Hepatocyte (in vitro differentiated cells): ENCODE data around the gene SGCA.

ENCODE experiments used
- EZH2 ChIP-seq: fragments of 200-600 bp; sonication (generic); IDR thresholded peaks from 2 replicates; pipeline ENCODE4 v1.6.1; 2016; ENCODE audit warnings: antibody characterized with exemption, mild to moderate bottlenecking, borderline replicate concordance
- EZH2phosphoT487 ChIP-seq: fragments of 200-600 bp; sonication (generic); IDR thresholded peaks from one replicate; pipeline ENCODE4 v1.6.1; 2018; ENCODE audit warnings: antibody characterized with exemption, mild to moderate bottlenecking, low read depth, moderate library complexity; ENCODE audit not compliant: unreplicated experiment, severe bottlenecking
- TF ChIP-seq, protein P1 (sequence below): fragments of 200-600 bp; sonication (generic); IDR thresholded peaks from 2 replicates; pipeline ENCODE4 v1.5.1; 2016; ENCODE audit warnings: antibody characterized with exemption, mild to moderate bottlenecking; ENCODE audit not compliant: poor library complexity

DNA sequence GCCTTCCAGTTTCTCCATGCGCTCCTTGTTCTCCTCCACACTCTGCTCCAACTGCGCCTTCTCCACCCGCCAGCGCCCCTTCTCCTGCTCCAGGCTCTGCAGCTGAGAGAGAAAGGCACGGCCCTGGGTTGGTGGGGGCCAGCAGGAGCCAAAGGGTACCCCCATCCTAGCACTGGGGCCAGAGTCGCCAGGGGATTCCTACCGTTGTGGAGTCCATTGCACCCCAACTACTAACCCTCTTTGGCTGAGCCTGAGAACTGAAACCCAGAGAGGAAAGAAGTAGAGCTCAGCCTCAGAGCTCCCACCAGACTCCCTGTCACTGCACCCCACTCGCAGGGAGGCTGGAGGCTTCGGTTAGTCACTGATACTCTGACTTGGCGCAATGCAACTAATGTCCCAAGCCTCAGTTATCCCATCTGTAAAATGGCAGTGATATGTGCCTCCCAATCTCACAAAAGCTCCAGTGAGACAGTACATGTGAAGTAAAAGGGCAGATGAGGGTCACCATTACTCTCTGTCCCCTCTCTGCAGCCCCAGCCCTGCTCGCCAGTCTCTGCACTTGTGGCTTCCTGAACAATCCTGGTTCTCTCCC is 29.6 kb upstream of the SGCA start:
- TF ChIP-seq, protein P1, sequence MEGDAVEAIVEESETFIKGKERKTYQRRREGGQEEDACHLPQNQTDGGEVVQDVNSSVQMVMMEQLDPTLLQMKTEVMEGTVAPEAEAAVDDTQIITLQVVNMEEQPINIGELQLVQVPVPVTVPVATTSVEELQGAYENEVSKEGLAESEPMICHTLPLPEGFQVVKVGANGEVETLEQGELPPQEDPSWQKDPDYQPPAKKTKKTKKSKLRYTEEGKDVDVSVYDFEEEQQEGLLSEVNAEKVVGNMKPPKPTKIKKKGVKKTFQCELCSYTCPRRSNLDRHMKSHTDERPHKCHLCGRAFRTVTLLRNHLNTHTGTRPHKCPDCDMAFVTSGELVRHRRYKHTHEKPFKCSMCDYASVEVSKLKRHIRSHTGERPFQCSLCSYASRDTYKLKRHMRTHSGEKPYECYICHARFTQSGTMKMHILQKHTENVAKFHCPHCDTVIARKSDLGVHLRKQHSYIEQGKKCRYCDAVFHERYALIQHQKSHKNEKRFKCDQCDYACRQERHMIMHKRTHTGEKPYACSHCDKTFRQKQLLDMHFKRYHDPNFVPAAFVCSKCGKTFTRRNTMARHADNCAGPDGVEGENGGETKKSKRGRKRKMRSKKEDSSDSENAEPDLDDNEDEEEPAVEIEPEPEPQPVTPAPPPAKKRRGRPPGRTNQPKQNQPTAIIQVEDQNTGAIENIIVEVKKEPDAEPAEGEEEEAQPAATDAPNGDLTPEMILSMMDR, result no peak
- no peak for TF ChIP-seq EZH2
- no peak for TF ChIP-seq EZH2phosphoT487
